IMR-90 (cell line): ENCODE measurements around the gene SYT2. TPM values are rescaled to one million over a fixed set of nuclear protein-coding genes. Genes with fewer than 3 reads are reported as not detected.
"Not testable (repeated sequence)": the region's sequence is repeated elsewhere in the genome, so short reads cannot be mapped to it uniquely, and the experiment has no call there.

Source experiments
- ATAC-seq: fragments of 200-7000 bp; cut with Tn5 transposase; 2 replicates; pipeline ENCODE4 v1.9.1; 2020; ENCODE audit warnings: low read depth, mild to moderate bottlenecking, moderate library complexity
- BruUV-seq: library from RNA; stranded (reverse); fragments of 400-500 nt; replicated peaks from 2 replicates; lab custom pipeline; 2021; lab: Mats Ljungman, UMichigan
- CTCF ChIA-PET: fragments of 300-600 bp; formaldehyde crosslinking; extraction: SDS; loops from one replicate; lab custom pipeline; 2021; ENCODE audit warnings: antibody characterized with exemption; lab: Yijun Ruan, JAX
- POLR2A ChIA-PET: fragments of 300-600 bp; sonication (Branson Sonifier 250); formaldehyde crosslinking; loops from one replicate; lab custom pipeline; 2022; ENCODE audit warnings: antibody characterized with exemption; ENCODE audit not compliant: unreplicated experiment; lab: Charles Lee
- DNase-seq: peaks from one replicate; pipeline ENCODE4 v3.0.0; 2013
- H2AFZ ChIP-seq: replicated peaks from 2 replicates; pipeline ENCODE3; 2013; ENCODE audit warnings: low read length, mild to moderate bottlenecking; ENCODE audit not compliant: poor library complexity
- H2AK5ac ChIP-seq: 2 replicates; pipeline ENCODE4 v1.6.1; 2013; ENCODE audit warnings: low read depth, low read length, inconsistent platforms
- H2AK9ac ChIP-seq: replicated peaks from 2 replicates; pipeline ENCODE3; 2013; ENCODE audit warnings: mild to moderate bottlenecking, low read depth, low read length, moderate library complexity; ENCODE audit not compliant: poor library complexity
- H2BK120ac ChIP-seq: 2 replicates; pipeline ENCODE4 v1.6.1; 2013; ENCODE audit warnings: low read depth, low read length, inconsistent platforms
- H2BK15ac ChIP-seq: 3 replicates; pipeline ENCODE4 v1.6.1; 2013; ENCODE audit warnings: low read depth, low read length, inconsistent platforms
- H2BK20ac ChIP-seq: 2 replicates; pipeline ENCODE4 v1.6.1; 2013; ENCODE audit warnings: low read depth, mild to moderate bottlenecking, inconsistent platforms, low read length, moderate library complexity
- H2BK5ac ChIP-seq: 2 replicates; pipeline ENCODE4 v1.6.1; 2013; ENCODE audit warnings: mild to moderate bottlenecking, low read depth, low read length, inconsistent platforms; ENCODE audit not compliant: poor library complexity, severe bottlenecking
- H3K14ac ChIP-seq: replicated peaks from 2 replicates; pipeline ENCODE4 v1.6.1; 2013; ENCODE audit warnings: low read depth, low read length, inconsistent platforms
- H3K18ac ChIP-seq: 2 replicates; pipeline ENCODE4 v1.6.1; 2013; ENCODE audit warnings: low read depth, low read length, control low read depth
- H3K23ac ChIP-seq: 2 replicates; pipeline ENCODE4 v1.6.1; 2013; ENCODE audit warnings: low read depth, low read length, inconsistent platforms
- H3K27ac ChIP-seq: 2 replicates; pipeline ENCODE4 v1.5.1; 2013; ENCODE audit warnings: mild to moderate bottlenecking, control low read depth, low read length; ENCODE audit not compliant: insufficient read depth
- H3K27me3 ChIP-seq: 2 replicates; pipeline ENCODE4 v1.6.1; 2013; ENCODE audit warnings: low read length; ENCODE audit not compliant: control insufficient read depth, insufficient read depth
- H3K36me3 ChIP-seq: 2 replicates; pipeline ENCODE4 v1.6.1; 2013; ENCODE audit warnings: low read length, mixed read lengths; ENCODE audit not compliant: control insufficient read depth, insufficient read depth
- H3K4ac ChIP-seq: 2 replicates; pipeline ENCODE4 v1.6.1; 2013; ENCODE audit warnings: low read depth, low read length, inconsistent platforms
- H3K4me1 ChIP-seq: 2 replicates; pipeline ENCODE4 v1.6.1; 2013; ENCODE audit warnings: low read length, mixed read lengths; ENCODE audit not compliant: control insufficient read depth, insufficient read depth
- H3K4me2 ChIP-seq: 2 replicates; pipeline ENCODE4 v1.6.1; 2013; ENCODE audit warnings: low read depth, mild to moderate bottlenecking, control low read depth, low read length, moderate library complexity
- H3K4me3 ChIP-seq: 2 replicates; pipeline ENCODE4 v1.5.1; 2013; ENCODE audit warnings: low read depth, mild to moderate bottlenecking, control low read depth, low read length, moderate library complexity; ENCODE audit not compliant: insufficient read depth
- H3K56ac ChIP-seq: 2 replicates; pipeline ENCODE4 v1.6.1; 2013; ENCODE audit warnings: low read length, inconsistent platforms; ENCODE audit not compliant: insufficient read depth; ENCODE audit errors: extremely low read depth
- H3K79me1 ChIP-seq, 2 experiments: 2 replicates each; pipeline ENCODE4 v1.6.1; 2013; ENCODE audit warnings: low read length in 2 of 2, inconsistent platforms in 1 of 2, low read depth in 1 of 2
- H3K9ac ChIP-seq: 2 replicates; pipeline ENCODE4 v1.6.1; 2013; ENCODE audit warnings: low read depth, low read length, control low read depth
- H3K9me1 ChIP-seq: 2 replicates; pipeline ENCODE4 v1.6.1; 2013; ENCODE audit warnings: low read length, inconsistent platforms; ENCODE audit not compliant: insufficient read depth
- H3K9me3 ChIP-seq: 2 replicates; pipeline ENCODE4 v1.6.1; 2013; ENCODE audit warnings: low read length; ENCODE audit not compliant: control insufficient read depth, insufficient read depth
- H4K20me1 ChIP-seq: 2 replicates; pipeline ENCODE4 v1.6.1; 2013; ENCODE audit warnings: low read length, inconsistent platforms; ENCODE audit not compliant: insufficient read depth
- H4K5ac ChIP-seq: 2 replicates; pipeline ENCODE4 v1.6.1; 2013; ENCODE audit warnings: mild to moderate bottlenecking, low read depth, low read length, control low read depth
- H4K8ac ChIP-seq, 2 experiments: 2 replicates each; pipeline ENCODE4 v1.6.1; 2013; ENCODE audit warnings: low read depth in 2 of 2, low read length in 2 of 2, control low read depth in 1 of 2, inconsistent platforms in 1 of 2
- H4K91ac ChIP-seq: 2 replicates; pipeline ENCODE4 v1.6.1; 2013; ENCODE audit warnings: low read depth, low read length, inconsistent platforms; ENCODE audit not compliant: insufficient read depth
- WGBS, 2 experiments: methylation state at CpG; one replicate each; pipeline versions ENCODE4 v1.1.5 to v1.1.7; 2013; ENCODE audit warnings: missing lambda C conversion rate in 2 of 2; ENCODE audit not compliant: insufficient read length in 1 of 2; ENCODE audit errors: extremely low coverage in 2 of 2; 5-methylcytosine and 5-hydroxymethylcytosine counted together
- dilution Hi-C: fragments of 300-500 bp; cut with HindIII; formaldehyde crosslinking; loops from one replicate; pipeline ENCODE4 v1.14.3; 2018; ENCODE audit warnings: low sequenced_read_pairs; ENCODE audit not compliant: unreplicated experiment
- in situ Hi-C: fragments of 300-500 bp; cut with MboI; formaldehyde crosslinking; loops from 3 replicates; pipeline ENCODE4 v1.14.3; 2019; ENCODE audit warnings: low sequenced_read_pairs, inconsistent platforms, mixed read lengths
- intact Hi-C: fragments of 100-400 bp; cut with micrococcal nuclease; formaldehyde crosslinking; loops from 2 replicates; pipeline ENCODE4 v1.10.0; 2022
- polyA plus RNA-seq, 3 experiments: library from polyadenylated mRNA; depleted of rRNA; stranded (reverse); fragments of >200 nt; gene quantifications; 2 replicates each; pipeline ENCODE4 v1.2.3, GENCODE V29; 2012; ENCODE audit warnings: low replicate concordance in 1 of 3
- total RNA-seq: library from RNA; depleted of rRNA; stranded (reverse); fragments of >200 nt; gene quantifications from 2 replicates; pipeline ENCODE4 v1.2.3, GENCODE V29; 2012

Gene SYT2
- total and polyA plus RNA-seq, 2 of the 4 experiments (the other 2 are of a cell fraction): under 0.01 TPM

DNA sequence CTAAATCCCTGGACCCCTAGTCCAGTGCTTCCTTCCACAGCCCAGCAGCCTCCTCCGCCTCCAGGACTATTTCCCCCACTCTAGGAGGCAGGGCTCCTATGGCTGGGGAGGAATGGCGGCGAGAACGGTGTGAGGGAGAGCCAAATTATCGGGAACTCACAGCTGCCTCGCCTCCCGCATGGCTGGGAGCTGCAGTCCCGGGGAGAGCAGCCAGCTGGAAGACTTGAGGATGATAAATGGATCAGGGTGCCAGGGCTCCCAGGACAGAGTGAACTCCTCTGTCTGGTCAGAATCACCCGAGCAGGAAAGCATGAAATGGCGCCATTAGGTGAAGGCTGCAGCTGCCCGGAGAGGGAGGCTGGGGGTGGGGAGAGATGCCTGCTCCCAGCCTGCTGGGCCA, 91.2 kb downstream of the SYT2 start:
- BruUV-seq, H3K36me3 ChIP-seq, H2BK20ac ChIP-seq, CTCF ChIA-PET, intact Hi-C loops, H2BK5ac ChIP-seq, H3K27me3 ChIP-seq, DNase-seq, H3K79me1 ChIP-seq, H3K27ac ChIP-seq, H4K5ac ChIP-seq, H3K18ac ChIP-seq, H3K56ac ChIP-seq, dilution Hi-C loops, H2AFZ ChIP-seq, H3K4me2 ChIP-seq, POLR2A ChIA-PET, H3K9me3 ChIP-seq, H4K20me1 ChIP-seq, H3K9ac ChIP-seq, H3K4me3 ChIP-seq, ATAC-seq, H2AK9ac ChIP-seq: not testable (repeated sequence)
- H3K4ac ChIP-seq: peak overlapping the region; percentile 26; the same call in 1 of the 2 replicates
- H2BK15ac ChIP-seq: 0 out of 3 replicates have a peak overlapping the region, but pooled peaks have one; percentile 65
- in situ Hi-C loops: loop anchor here (10.0 kb wide), 1 partner anchor 274 kb away; the partner anchor contains the start of genes PPP1R12B and UBE2T
- H2AK5ac ChIP-seq: peak overlapping the region; percentile 51; the same call in 1 of the 2 replicates
- peaks cover 38% of the 10 kb centered on the region for H3K9me1 ChIP-seq
- H4K8ac ChIP-seq: 0 out of 4 replicates have a peak overlapping the region, but pooled peaks of 1 of the 2 experiments have one; percentile 4
- peak overlapping the region; percentile 70; the same call in 1 of the 2 replicates for H2BK120ac ChIP-seq
- H3K4me1 ChIP-seq: peaks cover 34% of the 10 kb centered on the region
- 40% methylated on average over 3 of the region's 11 CpGs; no CpG with 5 or more reads in 1 of the 2 experiments for WGBS, 2 experiments
- peak overlapping the region; percentile 44; the same call in 1 of the 2 replicates for H4K91ac ChIP-seq
- H3K23ac ChIP-seq: peak overlapping the region; percentile 59; the same call in 1 of the 2 replicates
- H3K14ac ChIP-seq: peak overlapping the region; percentile 65; the same call in 1 of the 2 replicates
